MCF 10A (cell line): ENCODE data around the gene TXN. TPM values are rescaled to one million over a fixed set of nuclear protein-coding genes. Genes with fewer than 3 reads are reported as not detected.

Source experiments
- BruUV-seq: library from RNA; stranded (reverse); fragments of 400-500 nt; replicated peaks from 2 replicates; lab custom pipeline; 2021; lab: Mats Ljungman, UMichigan
- CTCF ChIA-PET: fragments of 300-600 bp; sonication (Branson Sonifier 250); formaldehyde crosslinking; extraction: SDS; loops from one replicate; lab custom pipeline; 2021; ENCODE audit warnings: antibody characterized with exemption, inconsistent platforms; lab: Yijun Ruan, JAX
- POLR2A ChIA-PET: fragments of 300-600, 350-650 bp; sonication (Branson Sonifier 250); formaldehyde crosslinking; extraction: SDS; loops from one replicate; lab custom pipeline; 2020; ENCODE audit warnings: antibody characterized with exemption, inconsistent platforms; lab: Yijun Ruan, JAX
- DNase-seq: peaks from one replicate; pipeline ENCODE4 v3.0.0-alpha.2; 2018; ENCODE audit not compliant: unreplicated experiment
- H3K27ac Mint-ChIP-seq: one replicate; pipeline ENCODE4 v1.8.0; 2022; ENCODE audit warnings: mild to moderate bottlenecking, low read depth, mixed read lengths; ENCODE audit not compliant: unreplicated experiment
- H3K27me3 Mint-ChIP-seq: one replicate; pipeline ENCODE4 v1.8.0; 2022; ENCODE audit warnings: mixed read lengths; ENCODE audit not compliant: insufficient read depth, unreplicated experiment
- H3K36me3 Mint-ChIP-seq: one replicate; pipeline ENCODE4 v1.8.0; 2022; ENCODE audit warnings: mild to moderate bottlenecking, moderate library complexity, mixed read lengths; ENCODE audit not compliant: insufficient read depth, unreplicated experiment
- H3K4me1 Mint-ChIP-seq: one replicate; pipeline ENCODE4 v1.8.0; 2022; ENCODE audit warnings: mixed read lengths; ENCODE audit not compliant: insufficient read depth, unreplicated experiment
- H3K4me3 Mint-ChIP-seq: one replicate; pipeline ENCODE4 v1.8.0; 2022; ENCODE audit warnings: mild to moderate bottlenecking, moderate library complexity, mixed read lengths; ENCODE audit not compliant: unreplicated experiment
- H3K9me3 Mint-ChIP-seq: one replicate; pipeline ENCODE4 v1.8.0; 2022; ENCODE audit warnings: mixed read lengths; ENCODE audit not compliant: unreplicated experiment
- CTCF ChIP-seq: fragments of 200-600 bp; IDR thresholded peaks from one replicate; pipeline ENCODE4 v1.8.0; 2022; ENCODE audit warnings: antibody characterized with exemption, mild to moderate bottlenecking; ENCODE audit not compliant: unreplicated experiment
- intact Hi-C: fragments of 100-400 bp; cut with micrococcal nuclease; formaldehyde crosslinking; loops from 2 replicates; pipeline ENCODE4 v1.14.1; 2022
- total RNA-seq: library from RNA; stranded (reverse); gene quantifications from 2 replicates; pipeline ENCODE4 v1.2.3, GENCODE V29; 2022

Gene TXN
- total RNA-seq, 1 experiment from 2014 or later, result 349 TPM

DNA sequence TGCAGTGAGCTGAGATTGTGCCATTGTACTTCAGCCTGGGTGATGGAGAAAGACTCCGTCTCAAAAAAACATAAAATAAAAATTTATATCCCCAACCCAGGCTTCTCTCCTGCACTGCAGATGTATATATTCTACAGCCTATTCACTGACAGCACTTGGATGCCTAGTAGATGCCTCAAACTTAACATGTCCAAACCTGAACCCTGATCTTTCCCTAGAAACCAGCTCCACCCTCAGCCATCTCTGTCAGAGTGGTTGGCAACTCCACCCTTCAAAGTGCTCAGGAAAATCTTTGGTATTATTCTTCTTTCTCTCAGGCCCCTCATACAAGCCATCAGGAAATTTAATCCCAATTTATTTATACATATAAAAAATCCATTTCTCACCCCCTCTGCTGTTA is 36.9 kb upstream of the TXN start:
- Mint-ChIP-seq H3K27me3 (no peaks in the 10 kb centered on the region), H3K36me3 (no peaks in the 10 kb centered on the region), H3K9me3 (no peaks in the 10 kb centered on the region), H3K4me3 (no peak overlapping the region), H3K4me1 (peaks cover 12% of the 10 kb centered on the region), H3K27ac (no peak overlapping the region)
- intact Hi-C loops, result no loop called here
- TF ChIP-seq CTCF, result no peak
- ChIA-PET POLR2A (interaction anchor here (1.8 to 2.2 kb wide), 3 partner anchors 9 to 36 kb away, joined by 7 to 21 read pairs (median 13); partner anchors contain the start of gene TXN), CTCF (interaction anchor here (0.7 to 1.7 kb wide), 2 partner anchors 76 to 584 kb away, joined by 4 to 6 read pairs; no protein-coding TSS in a partner anchor)
- peak; percentile 52 for DNase-seq
- BruUV-seq, result no TSS peak

DNA sequence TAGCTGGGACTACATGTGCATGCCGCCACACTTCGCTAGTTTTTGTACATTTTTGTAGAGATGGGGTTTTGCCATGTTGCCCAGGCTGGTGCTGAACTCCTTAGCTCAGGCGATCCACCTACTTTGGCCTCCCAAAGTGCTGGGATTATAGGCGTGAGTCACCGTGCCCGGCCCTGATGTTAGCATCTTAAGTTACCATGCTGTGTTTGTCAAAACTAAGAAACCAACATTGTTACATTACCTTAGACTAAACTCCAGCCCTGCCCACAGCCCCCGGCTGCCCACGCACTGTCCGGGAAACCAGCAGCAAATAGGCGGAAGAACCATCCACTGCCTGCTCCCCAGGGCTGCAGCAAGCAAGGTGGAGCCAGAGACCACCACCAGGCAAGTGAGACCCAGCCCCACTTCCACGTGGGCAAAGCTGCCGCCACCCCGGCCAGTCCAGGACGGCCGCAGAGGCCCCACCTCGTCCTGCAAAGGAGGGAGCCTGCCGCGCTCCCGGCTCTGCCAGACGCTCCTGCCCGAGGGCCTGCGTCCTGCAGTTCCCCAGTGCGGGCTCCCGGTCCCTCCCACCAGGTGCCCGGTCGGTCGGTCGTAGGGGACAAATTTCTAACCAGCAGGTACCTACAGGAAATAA is 35.7 kb upstream of the TXN start:
- no TSS peak for BruUV-seq
- no peaks in the 10 kb centered on the region for H3K27me3 Mint-ChIP-seq
- no peaks in the 10 kb centered on the region for H3K36me3 Mint-ChIP-seq
- ChIA-PET POLR2A (interaction anchor here (1.8 to 2.2 kb wide), 2 partner anchors 8 to 35 kb away, joined by 13 to 21 read pairs; partner anchors contain the start of gene TXN), CTCF (no interaction called here)
- no peak overlapping the region for H3K4me3 Mint-ChIP-seq
- peaks cover 12% of the 10 kb centered on the region for H3K4me1 Mint-ChIP-seq
- H3K9me3 Mint-ChIP-seq, result no peaks in the 10 kb centered on the region
- intact Hi-C loops, result no loop called here
- TF ChIP-seq CTCF, result no peak
- peak; percentile 57 for DNase-seq
- no peak overlapping the region for H3K27ac Mint-ChIP-seq

- no peak for DNase-seq
- CTCF ChIA-PET, result no interaction called here
- H3K4me3 Mint-ChIP-seq, result no peak overlapping the region
- no peaks in the 10 kb centered on the region for H3K27me3 Mint-ChIP-seq
- BruUV-seq, result no TSS peak
- H3K9me3 Mint-ChIP-seq, result no peaks in the 10 kb centered on the region
- POLR2A ChIA-PET, result interaction anchor here (0.6 to 0.9 kb wide), 2 partner anchors 33 to 115 kb away, joined by 3 to 5 read pairs; no protein-coding TSS in a partner anchor
- no peak overlapping the region for H3K27ac Mint-ChIP-seq
- intact Hi-C loops, result no loop called here
- TF ChIP-seq CTCF, result no peak
- no peaks in the 10 kb centered on the region for H3K36me3 Mint-ChIP-seq
- peaks cover 18% of the 10 kb centered on the region for H3K4me1 Mint-ChIP-seq
Measured at GRCh38 chr9:110290001-110290400, 33.7 kb upstream of the TXN start.

DNA sequence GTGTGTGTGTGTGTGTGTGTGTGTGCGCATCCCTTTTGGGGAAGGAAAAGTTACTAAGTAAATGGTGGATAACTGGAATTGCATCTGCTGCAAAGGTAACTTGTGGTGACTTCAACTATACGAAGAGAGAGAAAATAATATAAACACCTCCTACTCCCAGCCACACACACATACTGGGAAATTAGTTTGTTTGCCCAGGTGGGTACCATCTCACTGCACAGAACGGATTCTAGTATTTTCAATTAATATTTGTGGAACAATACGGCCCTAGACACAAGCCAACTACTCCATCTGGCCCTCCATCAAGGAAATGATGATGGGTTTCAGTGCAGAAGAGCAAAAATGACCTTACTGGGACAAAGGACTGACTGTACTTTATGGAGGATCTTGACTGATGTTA is 32.2 kb upstream of the TXN start:
- H3K4me3 Mint-ChIP-seq, result no peak overlapping the region
- H3K4me1 Mint-ChIP-seq, result peaks cover 21% of the 10 kb centered on the region
- H3K36me3 Mint-ChIP-seq, result no peaks in the 10 kb centered on the region
- CTCF ChIA-PET, result no interaction called here
- no peak overlapping the region for H3K27ac Mint-ChIP-seq
- intact Hi-C loops, result no loop called here
- POLR2A ChIA-PET, result interaction anchor here (0.7 to 3.4 kb wide), 3 partner anchors 31 to 1064 kb away, joined by 3 to 28 read pairs (median 8); partner anchors contain the start of gene TXN
- no peaks in the 10 kb centered on the region for H3K27me3 Mint-ChIP-seq
- H3K9me3 Mint-ChIP-seq, result no peaks in the 10 kb centered on the region
- TF ChIP-seq CTCF, result no peak
- DNase-seq, result no peak
- BruUV-seq, result no TSS peak
